ENCODE measurements around the gene ATXN7. TPM values are rescaled to one million over a fixed set of nuclear protein-coding genes. Genes with fewer than 3 reads are reported as not detected.

The ATXN7 gene
- total RNA-seq, 1 experiment from 2014 or later = 36.7 TPM

DNA sequence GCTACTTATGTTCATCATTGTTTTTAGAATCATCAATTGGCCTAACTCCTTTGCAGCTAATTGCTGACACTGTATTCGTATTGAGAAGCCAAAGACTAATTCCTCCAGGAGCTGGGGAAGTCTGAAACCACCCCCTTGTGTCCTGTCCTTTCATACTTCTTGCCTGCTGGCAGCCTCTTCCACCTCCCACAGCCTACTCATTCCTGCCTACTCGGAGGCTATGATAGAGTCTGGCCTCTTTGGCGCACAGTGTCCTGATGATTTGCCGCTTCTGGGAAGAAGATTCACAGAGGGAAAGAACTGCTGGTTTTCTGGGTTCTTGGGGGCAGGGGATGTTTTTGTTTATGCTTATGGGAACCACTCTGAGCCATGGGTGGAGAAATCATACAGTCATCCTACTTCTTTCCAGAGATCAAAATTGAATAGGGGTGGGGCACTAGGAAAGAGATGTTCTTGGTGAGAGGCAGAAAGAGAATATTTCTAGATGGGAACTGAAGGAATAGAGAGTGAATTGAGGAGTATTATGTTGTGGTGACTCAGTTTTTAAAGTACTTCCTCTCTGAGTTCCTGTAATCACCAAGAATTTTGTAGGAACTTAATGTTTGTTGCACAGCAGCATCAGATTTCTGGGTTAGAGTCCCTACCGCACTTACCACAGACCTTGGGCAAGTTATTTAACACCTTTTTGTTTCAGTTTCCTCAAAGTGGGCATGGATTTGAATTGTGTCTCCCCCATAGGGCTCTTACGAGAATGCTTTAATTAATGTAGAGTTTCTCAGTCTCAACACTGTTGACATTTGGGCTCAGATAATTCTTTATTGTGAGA, 70.6 kb downstream of the ATXN7 start:
- ChIA-PET POLR2A (interaction anchor here (0.6 kb wide), 1 partner anchor 10 kb away, joined by 3 read pairs; no protein-coding TSS in a partner anchor), CTCF (interaction anchor here (0.7 to 1.2 kb wide), 2 partner anchors 11 to 28 kb away, joined by 3 read pairs; no protein-coding TSS in a partner anchor)
- Mint-ChIP-seq H3K36me3 (ENCODE audit: insufficient read depth, unreplicated experiment) (peaks cover 27% of the 10 kb centered on the region), H3K4me3 (ENCODE audit: unreplicated experiment) (no peak overlapping the region), H3K4me1 (ENCODE audit: insufficient read depth, unreplicated experiment) (peaks cover 29% of the 10 kb centered on the region), H3K27ac (ENCODE audit: low read depth, unreplicated experiment) (no peak overlapping the region), H3K27me3 (ENCODE audit: insufficient read depth, unreplicated experiment) (no peaks in the 10 kb centered on the region), H3K9me3 (ENCODE audit: unreplicated experiment) (no peaks in the 10 kb centered on the region)
- TF ChIP-seq, protein P1, sequence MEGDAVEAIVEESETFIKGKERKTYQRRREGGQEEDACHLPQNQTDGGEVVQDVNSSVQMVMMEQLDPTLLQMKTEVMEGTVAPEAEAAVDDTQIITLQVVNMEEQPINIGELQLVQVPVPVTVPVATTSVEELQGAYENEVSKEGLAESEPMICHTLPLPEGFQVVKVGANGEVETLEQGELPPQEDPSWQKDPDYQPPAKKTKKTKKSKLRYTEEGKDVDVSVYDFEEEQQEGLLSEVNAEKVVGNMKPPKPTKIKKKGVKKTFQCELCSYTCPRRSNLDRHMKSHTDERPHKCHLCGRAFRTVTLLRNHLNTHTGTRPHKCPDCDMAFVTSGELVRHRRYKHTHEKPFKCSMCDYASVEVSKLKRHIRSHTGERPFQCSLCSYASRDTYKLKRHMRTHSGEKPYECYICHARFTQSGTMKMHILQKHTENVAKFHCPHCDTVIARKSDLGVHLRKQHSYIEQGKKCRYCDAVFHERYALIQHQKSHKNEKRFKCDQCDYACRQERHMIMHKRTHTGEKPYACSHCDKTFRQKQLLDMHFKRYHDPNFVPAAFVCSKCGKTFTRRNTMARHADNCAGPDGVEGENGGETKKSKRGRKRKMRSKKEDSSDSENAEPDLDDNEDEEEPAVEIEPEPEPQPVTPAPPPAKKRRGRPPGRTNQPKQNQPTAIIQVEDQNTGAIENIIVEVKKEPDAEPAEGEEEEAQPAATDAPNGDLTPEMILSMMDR (IDR thresholded peaks at IDR 0.05; ENCODE audit: unreplicated experiment) = no peak
- intact Hi-C loops (cut with micrococcal nuclease) = no loop called here
- no TSS peak for BruUV-seq (replicated peaks)
- no peak for DNase-seq (ENCODE audit: unreplicated experiment)

DNA sequence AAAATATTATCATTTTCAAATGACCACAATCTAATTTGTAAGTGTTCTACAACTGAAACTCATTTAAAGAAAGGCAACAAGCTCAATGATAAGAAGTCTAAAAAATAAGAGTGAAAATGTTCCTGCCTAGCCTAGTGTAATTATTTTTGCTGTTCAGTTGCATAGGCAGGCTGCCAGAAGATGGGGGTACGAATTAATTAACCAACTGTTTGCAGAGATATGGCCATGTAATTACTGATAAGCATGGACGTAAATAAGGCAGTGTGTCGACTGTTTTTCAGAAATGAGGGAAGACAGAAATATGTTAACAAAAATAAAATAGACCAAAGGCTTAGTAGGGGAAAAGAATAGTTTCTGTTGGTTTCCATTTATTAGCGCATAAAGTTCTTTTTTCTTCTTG, 73.3 kb downstream of the ATXN7 start:
- TF ChIP-seq, protein P1 (IDR thresholded peaks at IDR 0.05; ENCODE audit: unreplicated experiment) = no peak
- Mint-ChIP-seq H3K36me3 (ENCODE audit: insufficient read depth, unreplicated experiment) (peaks cover 14% of the 10 kb centered on the region), H3K27me3 (ENCODE audit: insufficient read depth, unreplicated experiment) (no peaks in the 10 kb centered on the region), H3K9me3 (ENCODE audit: unreplicated experiment) (no peaks in the 10 kb centered on the region), H3K27ac (ENCODE audit: low read depth, unreplicated experiment) (peak overlapping the region; percentile 57), H3K4me1 (ENCODE audit: insufficient read depth, unreplicated experiment) (peaks cover 44% of the 10 kb centered on the region), H3K4me3 (ENCODE audit: unreplicated experiment) (no peak overlapping the region)
- CTCF ChIA-PET = interaction anchor here (0.6 to 1.9 kb wide), 6 partner anchors 9 to 518 kb away, joined by 3 to 7 read pairs (median 4); partner anchors contain the start of gene PSMD6
- intact Hi-C loops (cut with micrococcal nuclease) = no loop called here
- POLR2A ChIA-PET = interaction anchor here (1.3 to 4.3 kb wide), 3 partner anchors 23 to 40 kb away, joined by 5 to 33 read pairs (median 15); no protein-coding TSS in a partner anchor
- no TSS peak for BruUV-seq (replicated peaks)
- DNase-seq (ENCODE audit: unreplicated experiment) = no peak

DNA sequence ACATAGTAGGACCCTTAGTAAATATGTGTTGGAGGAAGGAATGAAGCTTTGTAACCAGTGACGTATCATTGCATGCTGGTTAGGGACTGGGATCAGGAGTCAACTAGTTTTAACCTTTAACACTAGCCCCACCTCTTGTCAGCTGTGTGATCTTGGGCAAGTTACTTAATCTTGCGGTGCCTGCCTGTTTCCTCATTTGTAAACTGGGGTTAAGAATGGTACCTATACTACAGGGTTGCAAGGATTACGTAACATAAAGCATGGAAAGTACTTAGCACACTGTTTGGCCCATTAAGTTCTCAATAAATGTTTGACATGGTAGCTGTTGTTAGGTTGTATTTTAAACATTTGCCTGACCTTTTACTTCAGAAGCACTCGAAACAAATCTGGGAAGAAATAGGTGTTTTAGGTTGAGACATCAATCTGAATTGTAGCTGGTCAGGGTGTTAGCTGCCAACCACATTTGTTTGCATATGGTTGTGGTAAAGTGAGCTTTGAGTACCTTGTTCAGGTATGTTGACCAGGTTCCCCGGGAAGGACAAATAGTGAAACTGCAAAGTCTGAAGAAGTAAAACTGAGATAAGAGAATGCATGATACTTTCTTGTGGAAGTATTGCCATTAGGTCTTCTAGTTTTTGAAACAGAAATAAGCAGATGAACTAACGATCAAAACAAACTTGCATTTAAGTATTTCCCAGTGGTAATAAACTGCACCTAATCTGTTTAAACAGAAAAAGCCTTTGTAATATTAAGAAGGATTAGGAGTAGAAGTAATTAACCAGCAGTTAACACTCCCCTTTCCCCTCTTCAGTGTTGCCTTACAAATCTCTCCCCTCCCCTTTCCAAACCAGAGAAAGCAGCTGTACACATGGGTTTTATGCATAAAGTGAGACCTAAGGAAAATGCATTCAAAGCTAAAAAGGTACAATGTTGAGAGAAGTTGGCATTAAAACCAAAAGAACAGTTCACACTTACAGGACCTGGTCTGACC, 74.3 kb downstream of the ATXN7 start:
- Mint-ChIP-seq H3K4me3 (ENCODE audit: unreplicated experiment) (no peak overlapping the region), H3K9me3 (ENCODE audit: unreplicated experiment) (no peaks in the 10 kb centered on the region), H3K4me1 (ENCODE audit: insufficient read depth, unreplicated experiment) (peaks cover 44% of the 10 kb centered on the region), H3K27ac (ENCODE audit: low read depth, unreplicated experiment) (peak overlapping the region; percentile 57), H3K27me3 (ENCODE audit: insufficient read depth, unreplicated experiment) (no peaks in the 10 kb centered on the region), H3K36me3 (ENCODE audit: insufficient read depth, unreplicated experiment) (peaks cover 10% of the 10 kb centered on the region)
- CTCF ChIA-PET = interaction anchor here (0.6 to 1.9 kb wide), 11 partner anchors 8 to 517 kb away, joined by 3 to 7 read pairs (median 4); partner anchors contain the start of gene PSMD6
- BruUV-seq (replicated peaks) = no TSS peak
- TF ChIP-seq, protein P1 (IDR thresholded peaks at IDR 0.05; ENCODE audit: unreplicated experiment) = no peak
- peak; percentile 66 for DNase-seq (ENCODE audit: unreplicated experiment)
- intact Hi-C loops (cut with micrococcal nuclease) = no loop called here
- POLR2A ChIA-PET = interaction anchor here (0.6 to 4.3 kb wide), 5 partner anchors 24 to 74 kb away, joined by 3 to 33 read pairs (median 5); partner anchors contain the start of genes ATXN7 and THOC7

Measured in MCF 10A (cell line).